Measurements from ENCODE around the gene CEP120.
"Not testable (repeated sequence)": the region's sequence is repeated elsewhere in the genome, so short reads cannot be mapped to it uniquely, and the experiment has no call there.

CEP120 gene

GRCh38 chr5:123371575-123372179, 51.5 kb downstream of the CEP120 start:
- DNase-seq: no peak

GRCh38 chr5:123369371-123369968, 53.7 kb downstream of the CEP120 start:
- DNase-seq: no peak

GRCh38 chr5:123367739-123368138, 55.5 kb downstream of the CEP120 start:
- peak in 1 of 2 donors; percentile 58 for DNase-seq

GRCh38 chr5:123365156-123365555, 58.0 kb downstream of the CEP120 start:
- no peak for DNase-seq

- no peak for DNase-seq
These were observed 58.6 kb downstream of the CEP120 start for GRCh38 chr5:123364441-123365155.

- no peak for DNase-seq
These were observed 62.3 kb downstream of the CEP120 start for GRCh38 chr5:123360910-123361309.

- no peak for DNase-seq
These were observed 63.0 kb downstream of the CEP120 start for GRCh38 chr5:123360201-123360571.

GRCh38 chr5:123359454-123360200, 63.6 kb downstream of the CEP120 start:
- no peak for DNase-seq

GRCh38 chr5:123358751-123359150, 64.5 kb downstream of the CEP120 start:
- no peak for DNase-seq

- no peak for DNase-seq
These were observed 64.9 kb downstream of the CEP120 start for GRCh38 chr5:123358304-123358703.

GRCh38 chr5:123351820-123352219, 71.4 kb downstream of the CEP120 start:
- no peak for DNase-seq

GRCh38 chr5:123351240-123351639, 72.0 kb downstream of the CEP120 start:
- no peak for DNase-seq

GRCh38 chr5:123350742-123351141, 72.5 kb downstream of the CEP120 start:
- DNase-seq: no peak

GRCh38 chr5:123344816-123345426, 78.3 kb downstream of the CEP120 start:
- peak in 1 of 2 donors; percentile 75 for DNase-seq

- no peak for DNase-seq
These were observed 82.3 kb downstream of the CEP120 start for GRCh38 chr5:123340928-123341327.

- not testable (repeated sequence) for DNase-seq
These were observed 114.8 kb downstream of the CEP120 start for GRCh38 chr5:123308377-123308776.

GRCh38 chr5:123305751-123306150, 117.5 kb downstream of the CEP120 start:
- no peak for DNase-seq

GRCh38 chr5:123304777-123305316, 118.4 kb downstream of the CEP120 start:
- DNase-seq: no peak

- no peak for DNase-seq
These were observed 119.4 kb downstream of the CEP120 start for GRCh38 chr5:123303802-123304201.

- no peak for DNase-seq
These were observed 122.9 kb downstream of the CEP120 start for GRCh38 chr5:123300266-123300665.

- no peak for DNase-seq
These were observed 124.1 kb downstream of the CEP120 start for GRCh38 chr5:123299136-123299535.

GRCh38 chr5:123298335-123299030, 124.7 kb downstream of the CEP120 start:
- no peak for DNase-seq
